Lower leg skin (tissue), 3 donors: ENCODE data around the gene KCNJ10.

Source experiments
- POLR2A ChIP-seq, 2 donors: fragments of 450-650 bp; IDR thresholded peaks; one replicate each; pipeline ENCODE4 v1.6.1; 2016 to 2017; ENCODE audit warnings: antibody characterized with exemption in 2 of 2, mild to moderate bottlenecking in 1 of 2, moderate library complexity in 1 of 2
- TF ChIP-seq, protein P1 (sequence below), 3 donors: fragments of 450-650 bp; IDR thresholded peaks; one replicate each; pipeline ENCODE4 v1.5.1; 2016; ENCODE audit warnings: antibody characterized with exemption in 3 of 3, mild to moderate bottlenecking in 3 of 3, moderate library complexity in 2 of 3

DNA sequence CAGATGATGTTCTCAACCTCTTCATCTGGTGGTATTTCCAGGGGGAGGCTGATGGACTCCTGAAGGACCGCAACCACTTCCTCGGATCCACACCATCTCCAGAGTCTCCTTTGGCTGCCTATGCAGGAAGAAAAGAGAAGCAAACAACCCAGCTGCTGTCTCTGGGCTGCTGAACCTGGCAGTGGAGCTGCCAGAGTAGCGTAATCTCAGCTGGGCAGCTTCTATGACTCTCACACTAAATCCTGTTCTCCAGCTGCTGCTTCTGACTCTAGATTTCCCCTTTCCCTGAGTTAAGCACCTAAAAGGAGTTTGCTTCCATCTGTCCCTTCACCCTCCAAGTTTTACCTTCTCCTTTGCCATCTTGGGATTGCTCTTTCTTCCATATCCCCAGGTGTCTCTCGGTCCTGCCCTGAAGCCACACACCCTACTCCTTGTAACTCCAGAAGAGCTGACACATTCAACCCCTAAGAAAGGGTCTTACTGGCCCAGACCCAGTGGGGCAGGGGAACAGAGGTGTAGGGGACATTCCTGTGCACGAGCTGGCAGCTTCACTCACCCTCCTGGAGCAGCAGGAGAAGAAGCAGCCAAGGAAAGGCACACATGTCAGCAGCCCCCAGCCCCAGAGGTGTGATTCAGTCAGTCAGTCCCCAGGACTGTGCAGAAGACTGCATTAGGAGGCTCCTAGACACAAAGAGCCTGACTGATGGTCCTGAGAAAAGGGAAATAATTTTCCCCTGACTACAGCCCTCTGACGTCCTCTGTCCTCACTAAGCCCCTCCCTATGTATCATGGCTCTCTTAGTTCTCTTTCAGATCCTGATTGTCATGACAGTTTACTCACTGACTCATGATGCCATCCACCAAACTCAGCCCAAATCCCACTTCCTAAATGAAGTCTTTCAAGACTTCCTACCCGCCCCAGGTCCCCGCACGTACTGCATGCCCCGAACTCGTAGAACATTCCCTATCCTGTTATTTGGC is 116.1 kb downstream of the KCNJ10 start, which contains the start of gene SLAMF9:
- TF ChIP-seq, protein P1, sequence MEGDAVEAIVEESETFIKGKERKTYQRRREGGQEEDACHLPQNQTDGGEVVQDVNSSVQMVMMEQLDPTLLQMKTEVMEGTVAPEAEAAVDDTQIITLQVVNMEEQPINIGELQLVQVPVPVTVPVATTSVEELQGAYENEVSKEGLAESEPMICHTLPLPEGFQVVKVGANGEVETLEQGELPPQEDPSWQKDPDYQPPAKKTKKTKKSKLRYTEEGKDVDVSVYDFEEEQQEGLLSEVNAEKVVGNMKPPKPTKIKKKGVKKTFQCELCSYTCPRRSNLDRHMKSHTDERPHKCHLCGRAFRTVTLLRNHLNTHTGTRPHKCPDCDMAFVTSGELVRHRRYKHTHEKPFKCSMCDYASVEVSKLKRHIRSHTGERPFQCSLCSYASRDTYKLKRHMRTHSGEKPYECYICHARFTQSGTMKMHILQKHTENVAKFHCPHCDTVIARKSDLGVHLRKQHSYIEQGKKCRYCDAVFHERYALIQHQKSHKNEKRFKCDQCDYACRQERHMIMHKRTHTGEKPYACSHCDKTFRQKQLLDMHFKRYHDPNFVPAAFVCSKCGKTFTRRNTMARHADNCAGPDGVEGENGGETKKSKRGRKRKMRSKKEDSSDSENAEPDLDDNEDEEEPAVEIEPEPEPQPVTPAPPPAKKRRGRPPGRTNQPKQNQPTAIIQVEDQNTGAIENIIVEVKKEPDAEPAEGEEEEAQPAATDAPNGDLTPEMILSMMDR (IDR thresholded peaks at IDR 0.05): no peak
- TF ChIP-seq POLR2A (IDR thresholded peaks at IDR 0.05): no peak
